AG04450 (cell line): ENCODE measurements around the gene DNAAF2. TPM values are rescaled to one million over a fixed set of nuclear protein-coding genes. Genes with fewer than 3 reads are reported as not detected.

ENCODE experiments used
- CTCF ChIA-PET: fragments of 300-600, 350-600 bp; formaldehyde crosslinking; extraction: SDS; loops from one replicate; lab custom pipeline; 2022; ENCODE audit warnings: antibody characterized with exemption, inconsistent platforms; lab: Charles Lee
- POLR2A ChIA-PET: fragments of 350-600 bp; formaldehyde crosslinking; extraction: SDS; loops from one replicate; lab custom pipeline; 2021; ENCODE audit warnings: antibody characterized with exemption, inconsistent platforms; lab: Yijun Ruan, JAX
- DNase-seq: peaks from one replicate; pipeline ENCODE4 v3.0.0-alpha.2; 2011; ENCODE audit warnings: low read depth, low spot score
- H3K27ac ChIP-seq: one replicate; pipeline ENCODE4 v1.5.1; 2012; ENCODE audit warnings: low read depth, low read length, control low read depth
- H3K27me3 ChIP-seq: one replicate; pipeline ENCODE4 v1.6.0; 2012; ENCODE audit warnings: low read length; ENCODE audit not compliant: control insufficient read depth, insufficient read depth
- H3K4me3 ChIP-seq: 2 replicates; pipeline ENCODE4 v1.5.1; 2011; ENCODE audit warnings: mild to moderate bottlenecking, low read depth, low read length, control low read depth
- H3K9me3 ChIP-seq: 2 replicates; pipeline ENCODE4 v1.5.1; 2012; ENCODE audit warnings: low read length; ENCODE audit not compliant: control insufficient read depth, insufficient read depth
- CTCF ChIP-seq: IDR thresholded peaks from 2 replicates; pipeline ENCODE4 v1.5.1; 2011; ENCODE audit warnings: low read depth, low read length, control low read depth, inconsistent platforms
- polyA minus RNA-seq: library from RNA; depleted of rRNA, polyadenylated mRNA; stranded (reverse); fragments of >200 nt; gene quantifications from 2 replicates; pipeline ENCODE4 v1.2.3, GENCODE V29; 2011; rRNA and poly(A)+ RNA removed
- polyA plus RNA-seq: library from polyadenylated mRNA; depleted of rRNA; stranded (reverse); fragments of >200 nt; gene quantifications from 2 replicates; pipeline ENCODE4 v1.2.3, GENCODE V29; 2011; rRNA removed

The DNAAF2 gene
- polyA plus RNA-seq, result 6.6 and 9.1 TPM in 2 replicates
- 1.7 and 3.0 TPM in 2 replicates for polyA minus RNA-seq

GRCh38 chr14:49634547-49635334 is at the start of gene DNAAF2:
TSS of gene DNAAF2 (minus strand) at chr14:49635244. CDS start at chr14:49635149, 95 bp downstream.
- H3K4me3 ChIP-seq, result peak within 1 kb of the TSS; percentile 94
- no peak for TF ChIP-seq CTCF
- POLR2A ChIA-PET, result interaction anchor here (0.6 to 2.9 kb wide), 8 partner anchors 11 to 134 kb away, joined by 3 to 41 read pairs (median 8); partner anchors contain the start of genes KLHDC1, KLHDC2, MGAT2 and POLE2
- CTCF ChIA-PET, result interaction anchor here (0.6 to 2.2 kb wide), 18 partner anchors 9 to 481 kb away, joined by 3 to 50 read pairs (median 5); partner anchors contain the start of genes KLHDC1, KLHDC2, MGAT2 and NEMF
- no peaks in the 10 kb centered on the region; the same call in 1 of the 2 replicates for H3K9me3 ChIP-seq
- peak within 1 kb of the TSS; percentile 92 for H3K27ac ChIP-seq
- no peak for DNase-seq
- H3K27me3 ChIP-seq, result no peaks in the 10 kb centered on the region

GRCh38 chr14:49679271-49679670 is 44.2 kb upstream of the DNAAF2 start:
- Histone ChIP-seq H3K27me3 (no peaks in the 10 kb centered on the region), H3K4me3 (no peak overlapping the region), H3K27ac (no peak overlapping the region), H3K9me3 (no peaks in the 10 kb centered on the region; the same call in 1 of the 2 replicates)
- TF ChIP-seq CTCF, result no peak
- POLR2A ChIA-PET, result no interaction called here
- CTCF ChIA-PET, result no interaction called here
- DNase-seq, result no peak

- no peak for DNase-seq
- H3K27me3 ChIP-seq, result no peaks in the 10 kb centered on the region
- POLR2A ChIA-PET, result interaction anchor here (0.6 to 0.9 kb wide), 2 partner anchors 43 to 81 kb away, joined by 3 to 8 read pairs; no protein-coding TSS in a partner anchor
These were observed 42.6 kb upstream of the DNAAF2 start for GRCh38 chr14:49677643-49678042.

GRCh38 chr14:49673586-49673985 is 38.5 kb upstream of the DNAAF2 start:
- Histone ChIP-seq H3K27me3 (no peaks in the 10 kb centered on the region), H3K4me3 (no peak overlapping the region), H3K27ac (no peak overlapping the region), H3K9me3 (no peaks in the 10 kb centered on the region; the same call in 1 of the 2 replicates)
- DNase-seq, result no peak
- ChIA-PET CTCF (no interaction called here), POLR2A (no interaction called here)
- no peak for TF ChIP-seq CTCF

More at GRCh38 chr14:49677643-49678042, 42.6 kb upstream of the DNAAF2 start:
- CTCF ChIA-PET, result no interaction called here
- TF ChIP-seq CTCF, result peak; percentile 27; the same call in 1 of the 2 replicates
- Histone ChIP-seq H3K9me3 (no peaks in the 10 kb centered on the region; the same call in 1 of the 2 replicates), H3K27ac (no peak overlapping the region), H3K4me3 (no peak overlapping the region)

- no peaks in the 10 kb centered on the region for H3K9me3 ChIP-seq
- POLR2A ChIA-PET, result no interaction called here
These were observed 35.4 kb upstream of the DNAAF2 start for GRCh38 chr14:49670475-49670874.

More at GRCh38 chr14:49670475-49670874, 35.4 kb upstream of the DNAAF2 start:
- no peak for DNase-seq
- Histone ChIP-seq H3K27ac (no peak overlapping the region), H3K27me3 (no peaks in the 10 kb centered on the region), H3K4me3 (no peak overlapping the region)
- CTCF ChIA-PET, result no interaction called here
- TF ChIP-seq CTCF, result no peak
